Hepatocyte (in vitro differentiated cells): Measurements from ENCODE around the gene OBSCN. TPM values are rescaled to one million over a fixed set of nuclear protein-coding genes. Genes with fewer than 3 reads are reported as not detected.

ENCODE experiments used
- DNase-seq: peaks from one replicate; pipeline ENCODE4 v3.0.0-alpha.2; 2016; ENCODE audit warnings: low spot score
- H2AFZ ChIP-seq: fragments of 200-600 bp; sonication (generic); 2 replicates; pipeline ENCODE4 v1.6.0; 2016; ENCODE audit warnings: antibody characterized with exemption, mild to moderate bottlenecking
- H3K27ac ChIP-seq: fragments of 200-600 bp; sonication (generic); 2 replicates; pipeline ENCODE4 v1.5.1; 2016; ENCODE audit warnings: mild to moderate bottlenecking
- H3K27me3 ChIP-seq: fragments of 200-600 bp; sonication (generic); 2 replicates; pipeline ENCODE4 v1.6.1; 2016
- H3K36me3 ChIP-seq: fragments of 200-600 bp; sonication (generic); replicated peaks from 2 replicates; pipeline ENCODE4 v1.5.1; 2016; ENCODE audit warnings: low read depth; ENCODE audit not compliant: insufficient read depth
- H3K4me1 ChIP-seq: fragments of 200-600 bp; sonication (generic); 2 replicates; pipeline ENCODE4 v1.5.1; 2016; ENCODE audit warnings: mild to moderate bottlenecking, moderate library complexity; ENCODE audit not compliant: insufficient read depth
- H3K4me2 ChIP-seq: fragments of 200-600 bp; sonication (generic); 2 replicates; pipeline ENCODE4 v1.6.0; 2016
- H3K4me3 ChIP-seq: fragments of 200-600 bp; sonication (generic); 2 replicates; pipeline ENCODE4 v1.5.1; 2016; ENCODE audit warnings: mild to moderate bottlenecking
- H3K79me2 ChIP-seq: fragments of 200-600 bp; sonication (generic); 2 replicates; pipeline ENCODE4 v1.6.0; 2017; ENCODE audit warnings: mild to moderate bottlenecking
- H3K9me2 ChIP-seq: fragments of 200-600 bp; sonication (generic); replicated peaks from 2 replicates; pipeline ENCODE4 v1.6.0; 2017; ENCODE audit warnings: mild to moderate bottlenecking; ENCODE audit not compliant: insufficient read depth
- H3K9me3 ChIP-seq: fragments of 200-600 bp; sonication (generic); 2 replicates; pipeline ENCODE4 v1.5.1; 2016; ENCODE audit warnings: low read depth, mild to moderate bottlenecking
- H4K20me1 ChIP-seq: fragments of 200-600 bp; sonication (generic); 2 replicates; pipeline ENCODE4 v1.6.0; 2016; ENCODE audit warnings: mild to moderate bottlenecking; ENCODE audit not compliant: insufficient read depth, poor library complexity, severe bottlenecking
- CTCF ChIP-seq: fragments of 200-600 bp; sonication (generic); IDR thresholded peaks from 2 replicates; pipeline ENCODE4 v1.5.1; 2016; ENCODE audit warnings: antibody characterized with exemption, mild to moderate bottlenecking; ENCODE audit not compliant: poor library complexity
- EZH2 ChIP-seq: fragments of 200-600 bp; sonication (generic); IDR thresholded peaks from 2 replicates; pipeline ENCODE4 v1.6.1; 2016; ENCODE audit warnings: antibody characterized with exemption, mild to moderate bottlenecking, borderline replicate concordance
- EZH2phosphoT487 ChIP-seq: fragments of 200-600 bp; sonication (generic); IDR thresholded peaks from one replicate; pipeline ENCODE4 v1.6.1; 2018; ENCODE audit warnings: antibody characterized with exemption, mild to moderate bottlenecking, low read depth, moderate library complexity; ENCODE audit not compliant: unreplicated experiment, severe bottlenecking
- WGBS: methylation state at CpG from one replicate; pipeline ENCODE4 v1.1.6; 2016; ENCODE audit warnings: low lambda C conversion rate; ENCODE audit errors: missing lambda C conversion rate; 5-methylcytosine and 5-hydroxymethylcytosine counted together
- polyA plus RNA-seq: library from polyadenylated mRNA; unstranded; fragments of >200 nt; fragmentation: Nextera tagmentation; extraction: Ambion mirVana; gene quantifications from 2 replicates; pipeline ENCODE4 v1.2.1, GENCODE V29; 2016
- total RNA-seq: library from RNA; depleted of rRNA; stranded (reverse); fragments of >200 nt; gene quantifications from 2 replicates; pipeline ENCODE4 v1.2.3, GENCODE V29; 2014

Gene OBSCN
- total and polyA plus RNA-seq, 2 experiments from 2014 or later = 15.0 to 22.4 TPM

DNA sequence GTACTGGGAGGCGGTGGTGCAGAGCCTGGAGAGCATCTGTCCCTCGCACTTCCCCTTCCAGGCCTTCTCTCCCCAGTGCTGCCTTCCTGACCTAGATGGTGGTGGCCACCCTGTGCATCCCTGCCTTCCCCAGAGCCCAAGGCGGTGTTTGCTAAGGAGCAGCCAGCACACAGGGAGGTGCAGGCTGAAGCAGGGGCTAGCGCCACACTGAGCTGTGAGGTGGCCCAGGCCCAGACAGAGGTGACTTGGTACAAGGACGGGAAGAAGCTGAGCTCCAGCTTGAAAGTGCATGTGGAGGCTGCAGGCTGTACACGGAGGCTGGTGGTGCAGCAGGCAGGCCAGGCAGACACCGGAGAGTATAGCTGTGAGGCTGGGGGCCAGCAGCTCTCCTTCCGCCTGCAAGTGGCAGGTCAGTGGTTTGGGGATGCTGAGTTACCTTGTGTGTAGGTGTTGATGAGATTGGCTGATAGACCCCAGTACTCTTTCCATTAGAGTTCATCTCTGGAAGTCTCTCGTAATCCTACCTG, 51.6 kb downstream of the OBSCN start:
- TF ChIP-seq EZH2 (no peak), CTCF (no peak), EZH2phosphoT487 (no peak)
- H2AFZ ChIP-seq = no peak overlapping the region
- DNase-seq = no peak
- no peaks in the 10 kb centered on the region for H3K79me2 ChIP-seq
- no peak overlapping the region for H3K4me3 ChIP-seq
- H3K36me3 ChIP-seq = no peaks in the 10 kb centered on the region
- H4K20me1 ChIP-seq = no peaks in the 10 kb centered on the region
- no peaks in the 10 kb centered on the region for H3K4me1 ChIP-seq
- H3K4me2 ChIP-seq = no peak overlapping the region
- no peaks in the 10 kb centered on the region for H3K27me3 ChIP-seq
- peaks cover 12% of the 10 kb centered on the region for H3K9me3 ChIP-seq
- H3K9me2 ChIP-seq = no peaks in the 10 kb centered on the region
- no peak overlapping the region for H3K27ac ChIP-seq
- WGBS = 98% methylated on average over 8 of the region's 9 CpGs

GRCh38 chr1:228259951-228260350, 52.1 kb downstream of the OBSCN start:
- no peak overlapping the region for H3K27ac ChIP-seq
- no peaks in the 10 kb centered on the region for H3K36me3 ChIP-seq
- TF ChIP-seq EZH2 (no peak), EZH2phosphoT487 (no peak), CTCF (no peak)
- no peaks in the 10 kb centered on the region for H3K9me2 ChIP-seq
- H3K4me2 ChIP-seq = no peak overlapping the region
- no peaks in the 10 kb centered on the region for H3K79me2 ChIP-seq
- H3K4me3 ChIP-seq = no peak overlapping the region
- H4K20me1 ChIP-seq = no peaks in the 10 kb centered on the region
- no peaks in the 10 kb centered on the region for H3K27me3 ChIP-seq
- 78% methylated on average over 3 of the region's 3 CpGs for WGBS
- no peak for DNase-seq
- peaks cover 12% of the 10 kb centered on the region for H3K9me3 ChIP-seq
- no peaks in the 10 kb centered on the region for H3K4me1 ChIP-seq
- H2AFZ ChIP-seq = no peak overlapping the region

GRCh38 chr1:228261706-228262105, 53.9 kb downstream of the OBSCN start:
- no peaks in the 10 kb centered on the region for H3K27me3 ChIP-seq
- no peak for DNase-seq
- H3K9me3 ChIP-seq = peaks cover 12% of the 10 kb centered on the region
- 92% methylated on average over 1 of the region's 1 CpG for WGBS
- no peak overlapping the region for H3K27ac ChIP-seq
- no peaks in the 10 kb centered on the region for H4K20me1 ChIP-seq
- H3K79me2 ChIP-seq = no peaks in the 10 kb centered on the region
- no peak overlapping the region for H3K4me3 ChIP-seq
- no peaks in the 10 kb centered on the region for H3K36me3 ChIP-seq
- no peak overlapping the region for H3K4me2 ChIP-seq
- TF ChIP-seq EZH2 = no peak
- no peak for TF ChIP-seq CTCF
- TF ChIP-seq EZH2phosphoT487 = no peak
- no peak overlapping the region for H2AFZ ChIP-seq
- H3K9me2 ChIP-seq = no peaks in the 10 kb centered on the region
- H3K4me1 ChIP-seq = no peaks in the 10 kb centered on the region

- H3K36me3 ChIP-seq = no peaks in the 10 kb centered on the region
- DNase-seq = no peak
Observed at GRCh38 chr1:228262475-228262874, 54.6 kb downstream of the OBSCN start.

More at GRCh38 chr1:228262475-228262874, 54.6 kb downstream of the OBSCN start:
- Histone ChIP-seq H3K79me2 (no peaks in the 10 kb centered on the region), H3K4me1 (no peaks in the 10 kb centered on the region), H4K20me1 (no peaks in the 10 kb centered on the region), H3K4me2 (no peak overlapping the region), H3K9me2 (no peaks in the 10 kb centered on the region), H3K27me3 (no peaks in the 10 kb centered on the region), H3K4me3 (no peak overlapping the region), H3K9me3 (peaks cover 12% of the 10 kb centered on the region), H3K27ac (no peak overlapping the region), H2AFZ (no peak overlapping the region)
- TF ChIP-seq EZH2 = no peak
- no peak for TF ChIP-seq EZH2phosphoT487
- WGBS = 90% methylated on average over 1 of the region's 1 CpG
